Caco-2 (cell line): ENCODE measurements around the gene MRAS. TPM values are rescaled to one million over a fixed set of nuclear protein-coding genes. Genes with fewer than 3 reads are reported as not detected.

Source experiments
- BruUV-seq: library from RNA; stranded (reverse); fragments of 400-500 nt; replicated peaks from 2 replicates; lab custom pipeline; 2021; lab: Mats Ljungman, UMichigan
- CTCF ChIA-PET: fragments of 300-600 bp; sonication (Branson Sonifier 250); formaldehyde crosslinking; loops from one replicate; lab custom pipeline; 2022; ENCODE audit warnings: antibody characterized with exemption; lab: Charles Lee
- POLR2A ChIA-PET: fragments of 300-600 bp; sonication (Branson Sonifier 250); formaldehyde crosslinking; loops from one replicate; lab custom pipeline; 2022; ENCODE audit warnings: antibody characterized with exemption; lab: Charles Lee
- DNase-seq, 2 experiments: peaks; one replicate each; pipeline versions ENCODE4 v3.0.0 to v3.0.0-alpha.2; 2020 to 2022
- H3K27me3 ChIP-seq: replicated peaks from 2 replicates; pipeline ENCODE4 v1.6.0; 2011; ENCODE audit warnings: low read length; ENCODE audit not compliant: control insufficient read depth, insufficient read depth
- H3K36me3 ChIP-seq: 2 replicates; pipeline ENCODE4 v1.5.1; 2011; ENCODE audit warnings: low read length; ENCODE audit not compliant: control insufficient read depth, insufficient read depth
- H3K4me1 ChIP-seq: fragments of 250-450 bp; sonication (Bioruptor Pico); 2 replicates; pipeline ENCODE4 v1.5.1; 2020; ENCODE audit warnings: mild to moderate bottlenecking
- H3K4me3 ChIP-seq: 2 replicates; pipeline ENCODE4 v1.5.1; 2011; ENCODE audit warnings: low read depth, mild to moderate bottlenecking, control low read depth, low read length
- H3K9me3 ChIP-seq: fragments of 250-450 bp; sonication (Bioruptor Pico); 2 replicates; pipeline ENCODE4 v1.5.1; 2020; ENCODE audit warnings: mild to moderate bottlenecking, moderate library complexity
- H3K27ac Mint-ChIP-seq: one replicate; pipeline ENCODE4 v1.8.0; 2022; ENCODE audit warnings: mixed read lengths; ENCODE audit not compliant: unreplicated experiment
- H3K27me3 Mint-ChIP-seq: one replicate; pipeline ENCODE4 v1.8.0; 2022; ENCODE audit warnings: mixed read lengths; ENCODE audit not compliant: insufficient read depth, unreplicated experiment
- H3K36me3 Mint-ChIP-seq: one replicate; pipeline ENCODE4 v1.8.0; 2022; ENCODE audit warnings: mild to moderate bottlenecking, mixed read lengths; ENCODE audit not compliant: insufficient read depth, unreplicated experiment
- H3K4me1 Mint-ChIP-seq: one replicate; pipeline ENCODE4 v1.8.0; 2022; ENCODE audit warnings: low read depth, mixed read lengths; ENCODE audit not compliant: unreplicated experiment
- H3K4me3 Mint-ChIP-seq: one replicate; pipeline ENCODE4 v1.8.0; 2022; ENCODE audit warnings: mild to moderate bottlenecking, moderate library complexity, mixed read lengths; ENCODE audit not compliant: unreplicated experiment
- H3K9me3 Mint-ChIP-seq: one replicate; pipeline ENCODE4 v1.8.0; 2022; ENCODE audit warnings: mixed read lengths; ENCODE audit not compliant: unreplicated experiment
- intact Hi-C: fragments of 100-400 bp; cut with micrococcal nuclease; formaldehyde crosslinking; loops from one replicate; pipeline ENCODE4 v1.10.0; 2022; ENCODE audit not compliant: unreplicated experiment
- total RNA-seq: library from RNA; stranded (reverse); gene quantifications from 2 replicates; pipeline ENCODE4 v1.2.3, GENCODE V29; 2022
- TF ChIP-seq, protein P1 (sequence below), 2 experiments: fragments of 200-600 bp in 1 of 2; IDR thresholded peaks; 1 replicate in 1 of 2; 2 replicates in 1 of 2; pipeline versions ENCODE4 v1.5.1 to v1.8.0; 2011 to 2022; ENCODE audit warnings: antibody characterized with exemption in 1 of 2, control low read depth in 1 of 2, inconsistent platforms in 1 of 2, low read depth in 1 of 2, low read length in 1 of 2, mild to moderate bottlenecking in 1 of 2, moderate library complexity in 1 of 2; ENCODE audit not compliant: insufficient read depth in 1 of 2, severe bottlenecking in 1 of 2, unreplicated experiment in 1 of 2

MRAS gene
- total RNA-seq, 1 experiment from 2014 or later: 11.4 TPM

DNA sequence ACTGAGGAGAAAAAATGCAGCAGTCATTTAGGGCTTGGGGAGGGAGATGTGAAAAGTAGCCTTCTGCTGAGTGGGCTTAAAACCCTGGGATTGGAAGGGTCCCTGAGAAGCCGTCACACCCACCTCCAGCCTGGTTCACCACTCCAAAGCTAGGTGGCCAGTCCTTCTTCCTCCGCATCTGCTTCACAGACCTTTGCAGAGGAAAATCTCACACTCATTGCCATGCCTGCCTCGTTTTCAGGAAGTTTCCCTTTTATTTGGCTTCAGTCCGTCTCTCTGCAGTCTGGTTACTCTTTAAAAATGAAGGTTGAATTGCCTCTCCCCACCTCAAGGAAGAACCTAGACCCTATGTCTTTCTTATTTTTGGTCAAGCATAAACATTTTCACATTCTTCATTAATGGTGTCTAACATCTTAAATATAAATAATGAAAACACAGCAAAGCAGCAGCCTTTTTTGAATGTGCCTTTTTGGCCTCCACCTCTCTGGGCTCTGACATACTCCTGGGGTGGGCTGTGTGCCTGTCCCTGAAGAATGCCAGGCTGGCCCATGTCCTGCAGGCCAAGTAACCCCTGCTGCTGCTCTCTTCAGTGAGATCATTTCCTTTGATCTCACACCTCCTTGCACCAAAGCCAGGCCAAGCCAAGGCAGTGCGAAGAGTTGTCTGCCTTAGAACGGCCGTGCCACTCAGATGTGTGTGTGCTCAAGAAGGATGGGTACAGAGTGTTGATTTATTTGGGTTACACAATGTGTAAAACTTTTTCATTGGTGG is 11.0 kb downstream of the MRAS start:
- ChIA-PET POLR2A (no interaction called here), CTCF (no interaction called here)
- Mint-ChIP-seq H3K4me3 (no peak overlapping the region), H3K27ac (no peak overlapping the region), H3K27me3 (no peaks in the 10 kb centered on the region), H3K4me1 (no peaks in the 10 kb centered on the region), H3K36me3 (no peaks in the 10 kb centered on the region), H3K9me3 (no peaks in the 10 kb centered on the region)
- Histone ChIP-seq H3K27me3 (no peaks in the 10 kb centered on the region), H3K36me3 (no peaks in the 10 kb centered on the region), H3K4me1 (no peaks in the 10 kb centered on the region), H3K4me3 (no peak overlapping the region), H3K9me3 (no peaks in the 10 kb centered on the region)
- DNase-seq: no peak
- intact Hi-C loops: no loop called here
- TF ChIP-seq, protein P1, sequence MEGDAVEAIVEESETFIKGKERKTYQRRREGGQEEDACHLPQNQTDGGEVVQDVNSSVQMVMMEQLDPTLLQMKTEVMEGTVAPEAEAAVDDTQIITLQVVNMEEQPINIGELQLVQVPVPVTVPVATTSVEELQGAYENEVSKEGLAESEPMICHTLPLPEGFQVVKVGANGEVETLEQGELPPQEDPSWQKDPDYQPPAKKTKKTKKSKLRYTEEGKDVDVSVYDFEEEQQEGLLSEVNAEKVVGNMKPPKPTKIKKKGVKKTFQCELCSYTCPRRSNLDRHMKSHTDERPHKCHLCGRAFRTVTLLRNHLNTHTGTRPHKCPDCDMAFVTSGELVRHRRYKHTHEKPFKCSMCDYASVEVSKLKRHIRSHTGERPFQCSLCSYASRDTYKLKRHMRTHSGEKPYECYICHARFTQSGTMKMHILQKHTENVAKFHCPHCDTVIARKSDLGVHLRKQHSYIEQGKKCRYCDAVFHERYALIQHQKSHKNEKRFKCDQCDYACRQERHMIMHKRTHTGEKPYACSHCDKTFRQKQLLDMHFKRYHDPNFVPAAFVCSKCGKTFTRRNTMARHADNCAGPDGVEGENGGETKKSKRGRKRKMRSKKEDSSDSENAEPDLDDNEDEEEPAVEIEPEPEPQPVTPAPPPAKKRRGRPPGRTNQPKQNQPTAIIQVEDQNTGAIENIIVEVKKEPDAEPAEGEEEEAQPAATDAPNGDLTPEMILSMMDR (IDR thresholded peaks at IDR 0.05; ENCODE audit: insufficient read depth in 1 of 2, low read depth in 1 of 2, low read length in 1 of 2, severe bottlenecking in 1 of 2, unreplicated experiment in 1 of 2): no peak
- no TSS peak for BruUV-seq

- intact Hi-C loops: no loop called here
- ChIA-PET CTCF (no interaction called here), POLR2A (no interaction called here)
- H3K4me1 ChIP-seq: no peaks in the 10 kb centered on the region
- TF ChIP-seq, protein P1 (IDR thresholded peaks at IDR 0.05; ENCODE audit: insufficient read depth in 1 of 2, low read depth in 1 of 2, low read length in 1 of 2, severe bottlenecking in 1 of 2, unreplicated experiment in 1 of 2): no peak
- no peak overlapping the region for H3K4me3 ChIP-seq
- no peaks in the 10 kb centered on the region for H3K4me1 Mint-ChIP-seq
- H3K36me3 ChIP-seq: no peaks in the 10 kb centered on the region
- no peaks in the 10 kb centered on the region for H3K27me3 ChIP-seq
- no peaks in the 10 kb centered on the region for H3K27me3 Mint-ChIP-seq
- no TSS peak for BruUV-seq
- no peaks in the 10 kb centered on the region for H3K36me3 Mint-ChIP-seq
- H3K9me3 ChIP-seq: no peaks in the 10 kb centered on the region
- no peak for DNase-seq
- H3K27ac Mint-ChIP-seq: no peak overlapping the region
- H3K4me3 Mint-ChIP-seq: no peak overlapping the region
- no peaks in the 10 kb centered on the region for H3K9me3 Mint-ChIP-seq
Measured at GRCh38 chr3:138359919-138360868, 11.8 kb downstream of the MRAS start.

DNA sequence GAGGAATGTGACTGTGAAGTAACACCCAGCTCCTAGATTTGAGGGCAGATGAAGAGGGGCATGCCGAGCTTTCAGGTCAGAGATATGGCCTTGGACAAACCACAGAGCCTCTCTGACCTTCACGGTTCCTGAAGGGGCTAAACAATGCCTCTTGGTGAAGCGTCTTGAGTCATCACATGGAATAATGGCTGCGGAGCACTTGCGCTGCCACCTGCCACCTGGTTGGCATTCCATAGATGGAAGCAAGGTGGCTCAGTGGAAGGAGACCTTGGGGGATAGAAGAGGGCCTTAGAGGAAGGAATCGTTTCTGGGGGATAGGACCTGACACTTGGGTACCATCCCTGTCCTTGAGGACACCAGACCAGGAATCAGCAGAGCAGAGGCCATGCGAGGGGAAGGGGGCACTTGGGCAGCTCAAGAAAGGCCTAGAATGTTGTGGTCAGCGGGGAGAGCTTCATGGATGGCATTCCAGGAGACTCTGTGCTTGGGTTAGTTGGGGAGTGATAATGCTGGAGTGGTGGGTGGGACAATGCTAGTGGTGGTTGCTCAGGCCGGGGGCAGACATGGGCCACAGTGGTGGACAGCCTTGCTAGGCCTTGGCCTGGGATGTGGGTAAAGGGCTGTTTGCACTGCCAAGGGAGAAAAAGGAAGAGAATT is 12.6 kb downstream of the MRAS start:
- intact Hi-C loops: no loop called here
- H3K9me3 Mint-ChIP-seq: no peaks in the 10 kb centered on the region
- DNase-seq: no peak
- POLR2A ChIA-PET: no interaction called here
- H3K4me3 Mint-ChIP-seq: no peak overlapping the region
- no peaks in the 10 kb centered on the region for H3K4me1 ChIP-seq
- H3K9me3 ChIP-seq: no peaks in the 10 kb centered on the region
- H3K27ac Mint-ChIP-seq: no peak overlapping the region
- no peaks in the 10 kb centered on the region for H3K36me3 ChIP-seq
- CTCF ChIA-PET: no interaction called here
- H3K27me3 ChIP-seq: no peaks in the 10 kb centered on the region
- no peaks in the 10 kb centered on the region for H3K27me3 Mint-ChIP-seq
- no peaks in the 10 kb centered on the region for H3K36me3 Mint-ChIP-seq
- H3K4me1 Mint-ChIP-seq: no peaks in the 10 kb centered on the region
- no peak overlapping the region for H3K4me3 ChIP-seq
- TF ChIP-seq, protein P1 (IDR thresholded peaks at IDR 0.05; ENCODE audit: insufficient read depth in 1 of 2, low read depth in 1 of 2, low read length in 1 of 2, severe bottlenecking in 1 of 2, unreplicated experiment in 1 of 2): no peak
- BruUV-seq: no TSS peak
